ENCODE measurements around the gene TMTC4.

Gene TMTC4

GRCh38 chr13:100560498-100561157, 114.0 kb downstream of the TMTC4 start:
- no peaks in the 10 kb centered on the region for H3K27me3 ChIP-seq (ENCODE audit: control insufficient read depth, insufficient read depth, low read length)
- no peak overlapping the region for H3K4me2 ChIP-seq (ENCODE audit: low read length)
- no peak overlapping the region for H3K9ac ChIP-seq
- no peak overlapping the region for H3K4me3 ChIP-seq (ENCODE audit: low read depth, low read length)
- no peak for TF ChIP-seq CTCF (IDR thresholded peaks at IDR 0.05)
- H3K79me2 ChIP-seq: no peaks in the 10 kb centered on the region
- no peaks in the 10 kb centered on the region for H3K4me1 ChIP-seq
- H3K9me3 ChIP-seq (ENCODE audit: control insufficient read depth, low read length): no peaks in the 10 kb centered on the region
- no peaks in the 10 kb centered on the region for H3K36me3 ChIP-seq (ENCODE audit: control insufficient read depth, insufficient read depth, low read length)
- H2AFZ ChIP-seq: no peak overlapping the region
- H3K27ac ChIP-seq: no peak overlapping the region

- no peak overlapping the region for H2AFZ ChIP-seq
- no peaks in the 10 kb centered on the region for H3K9me3 ChIP-seq (ENCODE audit: control insufficient read depth, low read length)
- H3K27me3 ChIP-seq (ENCODE audit: control insufficient read depth, insufficient read depth, low read length): no peaks in the 10 kb centered on the region
- TF ChIP-seq CTCF (IDR thresholded peaks at IDR 0.05): no peak
- no peak overlapping the region for H3K9ac ChIP-seq
- H3K36me3 ChIP-seq (ENCODE audit: control insufficient read depth, insufficient read depth, low read length): no peaks in the 10 kb centered on the region
- H3K4me1 ChIP-seq: no peaks in the 10 kb centered on the region
- no peak overlapping the region for H3K4me2 ChIP-seq (ENCODE audit: low read length)
- no peaks in the 10 kb centered on the region for H3K79me2 ChIP-seq
- no peak overlapping the region for H3K27ac ChIP-seq
- no peak overlapping the region for H3K4me3 ChIP-seq (ENCODE audit: low read depth, low read length)
Observed at GRCh38 chr13:100559886-100560285, 114.7 kb downstream of the TMTC4 start.

All from parathyroid adenoma (tissue), 2 donors.